T-helper 17 cell (primary cell): ENCODE data around the gene TECTB. TPM values are rescaled to one million over a fixed set of nuclear protein-coding genes. Genes with fewer than 3 reads are reported as not detected.
A peak's percentile ranks its signal among the peaks of the same experiment; 100 is the strongest.

ENCODE experiments used
- ATAC-seq: fragments of 150-1000 bp; cut with Tn5 transposase; 2 replicates; pipeline ENCODE4 v1.10.0; 2021; ENCODE audit warnings: mild to moderate bottlenecking, moderate library complexity
- DNase-seq, 3 donors: peaks; one replicate each; pipeline versions ENCODE4 v3.0.0 to v3.0.0-alpha.2; 2020 to 2021
- H3K9me3 ChIP-seq: one replicate; pipeline ENCODE4 v1.7.0; 2013; ENCODE audit warnings: low read length, mild to moderate bottlenecking; ENCODE audit not compliant: control insufficient read depth, poor library complexity, severe bottlenecking
- H3K27ac Mint-ChIP-seq: one replicate; pipeline ENCODE4 v1.8.0; 2022; ENCODE audit warnings: mild to moderate bottlenecking, moderate library complexity, mixed read lengths
- H3K27me3 Mint-ChIP-seq: one replicate; pipeline ENCODE4 v1.8.0; 2022; ENCODE audit warnings: mixed read lengths
- H3K36me3 Mint-ChIP-seq: one replicate; pipeline ENCODE4 v1.8.0; 2022; ENCODE audit warnings: low read depth, mixed read lengths
- H3K4me1 Mint-ChIP-seq: one replicate; pipeline ENCODE4 v1.8.0; 2022; ENCODE audit warnings: mild to moderate bottlenecking, mixed read lengths
- H3K4me3 Mint-ChIP-seq: one replicate; pipeline ENCODE4 v1.8.0; 2022; ENCODE audit warnings: mild to moderate bottlenecking, moderate library complexity, mixed read lengths
- total RNA-seq, 4 donors: library from RNA in 2 of 4; stranded (reverse) in 2 of 4; gene quantifications; one replicate each; pipeline ENCODE4 v1.2.3 and lab custom pipeline; 2022 to 2026

Gene TECTB
- total RNA-seq, 2 donors from 2014 or later = not detected

DNA sequence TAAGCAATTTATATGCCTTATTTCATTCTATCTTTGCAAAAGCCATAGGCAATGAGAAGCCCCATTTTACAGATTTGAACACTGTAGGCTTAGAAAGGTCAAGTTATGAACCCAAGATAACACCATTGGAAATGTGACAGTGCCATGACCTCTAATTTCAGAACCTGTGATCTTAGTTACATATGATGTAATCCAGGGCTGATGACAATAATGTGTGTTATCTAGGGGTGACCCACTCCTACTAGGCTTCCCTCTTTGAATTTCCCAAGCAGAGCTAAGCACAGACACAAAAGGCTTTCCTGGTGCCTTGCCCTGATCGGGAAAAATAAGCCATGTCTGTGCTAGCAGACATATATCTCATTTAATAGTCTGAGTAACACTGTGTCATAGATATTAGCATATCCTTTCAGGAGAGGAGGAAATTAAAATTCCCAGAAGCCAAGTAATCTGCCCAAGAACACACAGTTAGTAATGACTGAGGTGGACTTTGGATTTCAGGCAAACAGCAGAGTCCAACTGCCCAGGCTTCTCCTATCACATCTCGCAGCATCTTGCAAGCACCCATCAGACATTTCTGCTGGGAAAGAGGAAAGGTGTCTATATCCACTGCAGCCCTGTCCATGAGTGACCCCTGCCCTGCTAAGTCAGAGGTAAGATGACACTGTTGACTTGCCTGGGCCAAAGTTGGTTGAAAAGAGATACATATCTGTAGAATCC, 2.8 kb upstream of the TECTB start:
- H3K27ac Mint-ChIP-seq = no peak overlapping the region
- ATAC-seq = no peak
- no peak overlapping the region for H3K4me3 Mint-ChIP-seq
- H3K9me3 ChIP-seq = no peaks in the 10 kb centered on the region
- H3K27me3 Mint-ChIP-seq = peaks cover 48% of the 10 kb centered on the region
- H3K4me1 Mint-ChIP-seq = no peaks in the 10 kb centered on the region
- DNase-seq = no peak
- no peaks in the 10 kb centered on the region for H3K36me3 Mint-ChIP-seq

DNA sequence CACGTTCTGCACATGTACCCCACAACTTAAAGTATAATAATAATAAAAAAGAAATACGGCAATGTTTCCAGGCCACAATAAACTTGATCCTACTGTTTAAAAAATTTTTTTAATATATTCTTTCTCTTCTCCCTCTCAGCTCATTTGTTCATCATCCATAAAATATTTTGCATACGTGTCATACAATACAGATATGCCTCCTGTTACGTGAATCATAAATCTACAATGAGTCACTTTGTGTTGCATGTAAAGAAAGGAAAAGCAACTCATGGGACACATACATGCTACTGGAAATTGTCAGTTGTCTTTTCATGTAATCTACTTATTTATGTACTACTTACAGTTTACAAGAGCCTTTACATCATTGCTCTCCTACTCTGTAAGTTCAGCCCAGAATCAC, 1.1 kb upstream of the TECTB start:
- DNase-seq = no peak
- ATAC-seq = no peak
- peaks cover 55% of the 10 kb centered on the region for H3K27me3 Mint-ChIP-seq
- no peaks in the 10 kb centered on the region for H3K4me1 Mint-ChIP-seq
- no peak overlapping the region for H3K4me3 Mint-ChIP-seq
- no peaks in the 10 kb centered on the region for H3K36me3 Mint-ChIP-seq
- H3K27ac Mint-ChIP-seq = no peak overlapping the region
- no peaks in the 10 kb centered on the region for H3K9me3 ChIP-seq

DNA sequence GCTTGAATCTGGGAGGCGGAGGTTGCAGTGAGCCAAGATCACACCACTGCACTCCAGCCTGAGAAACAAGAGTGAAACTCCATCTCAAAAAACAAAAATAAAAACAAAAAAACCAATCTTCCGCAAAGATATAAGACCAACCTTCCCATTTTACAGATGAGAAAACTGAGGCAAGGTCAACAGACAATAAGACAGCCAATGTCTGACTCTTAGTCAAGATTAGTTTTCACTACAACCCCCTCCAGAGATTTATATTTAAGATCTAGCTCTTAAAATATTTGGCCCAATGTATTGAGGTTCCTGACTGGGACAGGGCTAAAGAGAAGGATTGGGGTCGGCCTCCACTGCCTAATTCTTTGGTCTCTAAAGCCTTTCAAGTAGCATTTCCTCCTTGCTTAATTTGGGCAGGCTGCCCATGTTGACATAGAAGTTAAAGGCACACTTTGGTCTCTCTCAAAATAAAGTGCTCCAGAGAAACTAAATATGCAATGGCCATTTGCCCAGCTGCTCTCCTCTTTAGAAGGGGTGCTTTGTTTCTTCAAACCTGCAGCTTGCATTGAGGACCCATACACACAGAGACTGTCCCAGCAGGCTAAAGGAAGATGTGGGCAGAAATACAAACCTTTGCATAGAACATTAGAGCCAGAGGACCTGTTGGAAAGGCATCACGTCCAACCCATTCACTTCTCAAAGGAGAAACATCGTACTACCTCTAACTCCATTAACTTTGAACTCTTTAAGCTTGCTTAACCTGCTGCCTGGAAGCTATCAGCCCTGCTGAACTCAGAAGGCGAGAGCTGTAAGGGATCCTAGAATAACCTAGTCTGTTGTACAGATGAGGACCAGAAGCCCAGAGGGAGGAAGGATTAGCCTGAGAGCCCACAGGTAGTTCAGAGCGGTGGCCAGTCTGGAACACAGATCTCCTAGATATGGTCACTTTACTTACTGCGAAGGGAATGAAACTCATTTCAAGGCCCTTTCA, 3.9 kb downstream of the TECTB start:
- H3K9me3 ChIP-seq = no peaks in the 10 kb centered on the region
- H3K36me3 Mint-ChIP-seq = no peaks in the 10 kb centered on the region
- peaks cover 53% of the 10 kb centered on the region for H3K27me3 Mint-ChIP-seq
- DNase-seq (no peak), ATAC-seq (no peak)
- H3K4me1 Mint-ChIP-seq = no peaks in the 10 kb centered on the region
- H3K27ac Mint-ChIP-seq = no peak overlapping the region
- H3K4me3 Mint-ChIP-seq = no peak overlapping the region

DNA sequence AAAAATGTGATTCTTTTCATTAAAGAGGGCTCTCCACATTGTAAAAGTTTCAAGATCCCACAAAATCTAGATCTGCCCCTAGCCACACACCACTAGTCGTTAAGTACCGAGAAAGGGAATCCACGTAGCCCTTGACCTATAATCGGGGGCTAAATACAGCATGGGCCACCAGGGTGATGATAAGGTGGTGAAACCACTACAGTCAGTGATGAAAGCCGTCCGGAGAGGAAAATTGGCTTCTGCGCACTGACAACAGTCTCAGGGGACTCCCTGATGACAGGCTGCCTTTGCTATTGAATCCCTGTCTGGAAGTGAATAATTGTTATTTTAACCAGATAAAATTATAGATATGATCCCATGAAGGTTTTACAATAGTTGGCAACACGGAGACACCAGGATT, 4.6 kb downstream of the TECTB start:
- ATAC-seq (no peak), DNase-seq (no peak)
- H3K9me3 ChIP-seq = no peaks in the 10 kb centered on the region
- Mint-ChIP-seq H3K4me3 (no peak overlapping the region), H3K27me3 (peaks cover 45% of the 10 kb centered on the region), H3K27ac (no peak overlapping the region), H3K4me1 (no peaks in the 10 kb centered on the region), H3K36me3 (no peaks in the 10 kb centered on the region)

DNA sequence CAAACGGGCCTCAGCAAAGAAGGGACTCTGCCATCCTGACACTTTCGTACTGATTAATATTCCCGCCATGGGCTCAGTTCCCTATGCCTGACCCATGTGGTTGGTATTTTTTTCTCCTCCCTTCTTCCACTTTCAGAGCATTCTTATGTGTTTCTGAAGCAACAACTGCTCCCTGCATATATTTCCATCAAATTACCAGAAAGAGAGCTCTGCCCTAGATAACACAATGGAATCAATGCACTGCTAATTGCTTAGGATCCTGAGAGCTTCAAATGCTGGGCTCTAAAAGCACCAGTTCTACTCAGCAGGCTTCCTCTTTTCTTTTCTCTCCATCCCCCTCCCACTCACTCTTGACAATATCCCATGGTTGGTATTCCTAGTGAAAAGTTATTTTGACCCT, 5.3 kb downstream of the TECTB start:
- ATAC-seq = no peak
- no peak for DNase-seq
- H3K27ac Mint-ChIP-seq = no peak overlapping the region
- H3K36me3 Mint-ChIP-seq = no peaks in the 10 kb centered on the region
- H3K9me3 ChIP-seq = no peaks in the 10 kb centered on the region
- peaks cover 49% of the 10 kb centered on the region for H3K27me3 Mint-ChIP-seq
- no peak overlapping the region for H3K4me3 Mint-ChIP-seq
- no peaks in the 10 kb centered on the region for H3K4me1 Mint-ChIP-seq

DNA sequence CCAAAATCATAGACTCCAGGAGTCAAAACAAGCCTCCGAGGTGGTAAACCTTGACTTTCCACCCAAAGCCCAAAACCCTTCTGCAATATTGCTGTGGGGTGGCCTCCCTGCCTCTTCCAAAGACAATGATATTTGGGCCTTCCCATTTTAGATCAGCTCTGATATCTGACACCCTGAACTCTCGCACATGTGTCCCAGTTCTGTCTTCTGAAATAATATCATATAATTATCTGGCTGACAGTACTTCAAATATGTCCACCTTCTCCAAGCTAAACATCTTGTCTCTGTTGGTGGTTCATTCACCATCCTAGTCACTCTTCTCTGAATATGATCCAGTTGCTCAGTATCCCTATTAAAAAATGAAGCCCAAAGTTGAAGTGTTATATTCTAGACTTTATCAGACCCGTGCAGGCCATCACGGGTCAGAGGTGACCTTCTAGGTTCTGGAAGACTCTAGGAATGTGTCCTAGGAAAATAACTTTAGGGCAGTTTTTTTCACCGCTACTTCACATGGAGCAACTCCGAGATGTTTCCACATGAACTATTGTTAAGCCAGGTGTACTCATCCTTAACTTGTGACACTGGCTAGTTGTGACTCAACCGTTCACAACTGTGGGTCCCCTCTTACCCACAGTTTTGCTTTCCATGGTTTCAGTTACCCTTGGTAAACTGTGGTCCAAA, 6.3 kb downstream of the TECTB start:
- DNase-seq (no peak), ATAC-seq (no peak)
- no peak overlapping the region for H3K27ac Mint-ChIP-seq

DNA sequence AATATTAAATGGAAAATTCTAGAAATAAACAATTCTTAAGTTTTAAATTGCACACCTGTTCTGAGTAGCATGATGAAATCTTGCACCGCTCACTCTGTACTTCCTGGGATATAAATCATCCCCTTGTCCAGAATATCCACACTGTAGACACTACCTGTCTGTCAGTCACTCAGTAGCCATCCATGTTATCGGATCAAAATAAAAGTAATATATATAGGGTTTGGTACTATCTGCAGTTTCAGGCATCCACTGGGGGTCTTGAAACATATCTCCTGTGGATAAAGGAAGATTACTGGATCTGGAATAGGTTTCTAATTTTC, 6.8 kb downstream of the TECTB start:
- no peak overlapping the region for H3K27ac Mint-ChIP-seq
- DNase-seq (no peak), ATAC-seq (no peak)
- peaks cover 52% of the 10 kb centered on the region for H3K27me3 Mint-ChIP-seq
- no peaks in the 10 kb centered on the region for H3K4me1 Mint-ChIP-seq
- no peak overlapping the region for H3K4me3 Mint-ChIP-seq
- H3K9me3 ChIP-seq = no peaks in the 10 kb centered on the region
- peaks cover 4% of the 10 kb centered on the region for H3K36me3 Mint-ChIP-seq

More for the DNA sequence above, 6.3 kb downstream of the TECTB start:
- Mint-ChIP-seq H3K4me3 (no peak overlapping the region), H3K4me1 (no peaks in the 10 kb centered on the region), H3K27me3 (peaks cover 52% of the 10 kb centered on the region), H3K36me3 (peaks cover under 1% of the 10 kb centered on the region)
- H3K9me3 ChIP-seq = no peaks in the 10 kb centered on the region

DNA sequence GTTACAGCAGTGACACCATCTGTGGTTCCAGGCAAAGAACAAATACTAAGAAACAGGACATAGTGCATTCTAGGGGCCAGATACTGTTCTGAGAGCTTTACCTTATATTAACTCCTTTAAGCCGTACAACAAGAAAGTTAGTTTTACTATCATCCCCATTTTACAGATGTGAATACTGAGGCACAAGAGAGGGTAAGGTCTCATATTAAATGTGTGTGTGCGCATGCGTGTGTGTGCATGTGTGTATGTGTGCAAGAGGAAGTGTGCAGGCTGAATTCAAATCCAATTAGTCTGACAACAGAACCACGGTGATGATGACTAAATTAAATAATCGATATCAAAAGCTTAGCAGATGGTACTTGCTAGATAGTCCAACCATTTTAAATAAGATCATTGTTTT, 11.0 kb downstream of the TECTB start:
- no peak for DNase-seq
- H3K9me3 ChIP-seq = no peaks in the 10 kb centered on the region

DNA sequence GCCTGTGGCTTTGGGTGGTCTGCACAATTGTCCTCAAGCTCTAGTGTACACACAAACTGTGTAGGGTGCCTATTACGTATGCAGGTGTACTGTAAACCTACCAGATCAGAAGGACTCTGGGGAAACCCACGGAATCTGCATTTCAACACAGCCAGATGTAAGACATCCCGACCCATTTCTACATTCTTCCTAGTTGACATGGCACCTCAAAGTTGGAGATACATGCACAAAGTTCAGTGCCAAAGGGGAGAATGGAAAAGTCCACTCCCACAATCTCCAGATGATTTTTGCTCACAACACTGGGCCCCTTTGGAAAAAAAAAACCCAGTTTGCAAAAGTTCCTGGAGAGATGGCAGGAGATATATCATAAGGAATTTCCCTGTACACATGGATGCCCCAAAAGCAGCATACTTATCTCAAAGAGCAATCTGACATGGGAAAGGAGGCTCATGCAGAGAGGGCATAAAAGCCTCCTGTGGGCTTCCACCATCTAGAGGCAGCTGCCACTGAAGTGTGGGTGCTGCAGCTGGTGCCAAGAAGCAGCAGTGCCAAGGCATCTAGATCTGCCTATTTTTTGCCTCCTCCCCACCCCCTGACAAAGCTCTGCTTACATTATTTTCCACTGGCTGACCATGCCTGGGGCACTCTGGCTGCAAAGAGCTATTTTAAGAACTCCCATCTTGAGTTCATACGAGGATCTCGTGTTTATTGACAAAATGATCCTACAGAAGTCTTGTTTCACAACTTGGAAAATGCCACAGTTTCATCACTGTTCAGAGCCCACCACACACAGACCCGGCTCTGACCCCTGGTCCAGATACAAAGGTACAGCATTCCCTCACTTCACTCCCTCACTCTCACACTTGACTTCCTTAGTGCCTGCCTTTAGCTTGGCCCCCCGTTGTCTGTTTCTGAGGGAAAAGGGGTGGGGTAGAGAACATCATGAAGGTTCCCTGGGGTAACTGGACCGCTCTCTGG, 12.9 kb downstream of the TECTB start:
- peaks cover 4% of the 10 kb centered on the region for H3K36me3 Mint-ChIP-seq
- no peaks in the 10 kb centered on the region for H3K9me3 ChIP-seq
- no peaks in the 10 kb centered on the region for H3K4me1 Mint-ChIP-seq
- H3K4me3 Mint-ChIP-seq = no peak overlapping the region
- no peak for DNase-seq
- ATAC-seq = no peak
- H3K27me3 Mint-ChIP-seq = peaks cover 58% of the 10 kb centered on the region
- no peak overlapping the region for H3K27ac Mint-ChIP-seq

More for the DNA sequence above, 11.0 kb downstream of the TECTB start:
- H3K4me3 Mint-ChIP-seq = no peak overlapping the region
- H3K27me3 Mint-ChIP-seq = peaks cover 55% of the 10 kb centered on the region
- no peaks in the 10 kb centered on the region for H3K4me1 Mint-ChIP-seq
- ATAC-seq = no peak
- H3K36me3 Mint-ChIP-seq = peaks cover 4% of the 10 kb centered on the region
- peak overlapping the region; percentile 27 for H3K27ac Mint-ChIP-seq

DNA sequence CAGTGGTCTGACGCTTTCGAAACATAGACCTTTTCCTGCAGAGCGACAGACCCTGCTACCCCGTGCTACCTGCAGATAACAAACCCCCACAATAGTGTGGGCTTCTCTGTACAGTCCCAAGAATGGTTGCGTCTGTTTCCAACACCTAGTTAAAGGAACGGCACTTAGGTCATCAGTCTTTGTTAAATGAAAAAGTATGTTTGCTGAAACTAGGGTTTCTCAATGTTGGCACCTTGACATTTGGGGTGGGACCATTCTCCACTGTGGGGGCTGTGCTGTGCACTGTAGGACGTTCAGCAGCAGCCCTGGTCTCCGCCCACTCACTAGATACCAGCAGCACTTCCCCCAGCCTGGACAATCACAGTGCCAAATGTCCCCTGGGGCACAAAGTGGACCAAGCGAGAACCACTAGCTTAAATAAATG, 13.7 kb downstream of the TECTB start:
- H3K36me3 Mint-ChIP-seq = peaks cover 4% of the 10 kb centered on the region
- H3K4me1 Mint-ChIP-seq = no peaks in the 10 kb centered on the region
- no peaks in the 10 kb centered on the region for H3K9me3 ChIP-seq
- H3K27me3 Mint-ChIP-seq = peaks cover 50% of the 10 kb centered on the region
- ATAC-seq = no peak
- DNase-seq = no peak
- no peak overlapping the region for H3K27ac Mint-ChIP-seq
- no peak overlapping the region for H3K4me3 Mint-ChIP-seq

DNA sequence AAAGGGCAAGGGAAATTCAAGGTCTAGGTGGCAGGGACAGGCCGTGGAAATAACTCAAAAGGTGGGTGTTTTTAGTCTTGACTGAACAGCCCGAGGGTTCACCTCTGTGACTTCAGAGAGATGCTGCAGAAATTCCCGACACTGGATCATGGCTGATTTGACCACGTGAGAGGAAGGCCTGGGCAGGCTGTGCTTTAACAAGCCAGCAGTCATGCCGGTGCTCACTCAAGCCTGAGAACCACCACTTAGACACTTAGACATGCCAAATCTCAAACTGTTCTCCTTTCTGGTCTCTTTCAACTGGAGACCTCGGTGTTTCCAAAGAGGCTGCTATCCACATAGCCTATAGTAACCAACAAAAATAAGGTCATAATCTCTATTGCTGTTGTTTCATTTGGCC, 15.4 kb downstream of the TECTB start:
- ATAC-seq = no peak
- H3K36me3 Mint-ChIP-seq = peaks cover 4% of the 10 kb centered on the region
- peaks cover 44% of the 10 kb centered on the region for H3K27me3 Mint-ChIP-seq
- DNase-seq = no peak
- H3K4me1 Mint-ChIP-seq = no peaks in the 10 kb centered on the region
- no peaks in the 10 kb centered on the region for H3K9me3 ChIP-seq
- no peak overlapping the region for H3K4me3 Mint-ChIP-seq
- H3K27ac Mint-ChIP-seq = no peak overlapping the region

DNA sequence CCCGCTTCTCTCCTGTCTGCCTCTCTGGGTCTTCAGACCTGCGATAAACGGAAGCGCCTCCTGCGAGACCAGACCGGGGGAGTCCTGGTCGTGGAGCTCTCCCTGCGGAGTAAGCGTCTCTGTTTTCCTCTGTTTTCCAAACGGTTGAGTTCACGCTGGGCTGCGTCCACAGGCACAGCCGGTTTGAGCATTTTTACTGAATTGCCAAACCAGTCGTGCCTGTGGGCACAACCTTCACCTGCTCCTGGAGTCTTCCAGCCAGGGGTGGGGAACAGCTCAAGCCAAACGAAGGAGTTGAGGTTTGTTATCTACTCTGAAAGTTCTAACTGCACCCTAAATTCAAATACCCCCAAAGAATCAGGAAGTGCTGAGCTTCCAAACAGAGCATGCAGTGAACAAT, 16.3 kb downstream of the TECTB start:
- Mint-ChIP-seq H3K4me1 (no peaks in the 10 kb centered on the region), H3K27me3 (peaks cover 35% of the 10 kb centered on the region), H3K36me3 (peaks cover 4% of the 10 kb centered on the region), H3K27ac (no peak overlapping the region), H3K4me3 (no peak overlapping the region)
- ATAC-seq (no peak), DNase-seq (no peak)
- no peaks in the 10 kb centered on the region for H3K9me3 ChIP-seq
